ENCODE data around the gene FAM98A.

The FAM98A gene

GRCh38 chr2:33614190-33614589 lies 15.1 kb upstream of the FAM98A start:
- Histone ChIP-seq H3K27ac (ENCODE audit: low read depth, low read length) (no peak overlapping the region), H3K4me1 (ENCODE audit: control insufficient read depth, insufficient read depth, low read length) (no peaks in the 10 kb centered on the region), H3K27me3 (ENCODE audit: control insufficient read depth, insufficient read depth, low read length) (no peaks in the 10 kb centered on the region), H3K9ac (ENCODE audit: low read length) (no peak overlapping the region), H3K36me3 (ENCODE audit: control insufficient read depth, insufficient read depth, low read length) (no peaks in the 10 kb centered on the region), H3K4me3 (ENCODE audit: low read length) (no peak overlapping the region)

- Histone ChIP-seq H3K36me3 (ENCODE audit: control insufficient read depth, insufficient read depth, low read length) (no peaks in the 10 kb centered on the region), H3K4me3 (ENCODE audit: low read length) (no peak overlapping the region), H3K27ac (ENCODE audit: low read depth, low read length) (no peak overlapping the region), H3K27me3 (ENCODE audit: control insufficient read depth, insufficient read depth, low read length) (no peaks in the 10 kb centered on the region), H3K9ac (ENCODE audit: low read length) (no peak overlapping the region), H3K4me1 (ENCODE audit: control insufficient read depth, insufficient read depth, low read length) (peaks cover 3% of the 10 kb centered on the region)
Measured at GRCh38 chr2:33607905-33608304, 8.8 kb upstream of the FAM98A start.

GRCh38 chr2:33607251-33607721 lies 8.2 kb upstream of the FAM98A start:
- Histone ChIP-seq H3K4me3 (ENCODE audit: low read length) (no peak overlapping the region), H3K27me3 (ENCODE audit: control insufficient read depth, insufficient read depth, low read length) (no peaks in the 10 kb centered on the region), H3K9ac (ENCODE audit: low read length) (no peak overlapping the region), H3K27ac (ENCODE audit: low read depth, low read length) (no peak overlapping the region), H3K4me1 (ENCODE audit: control insufficient read depth, insufficient read depth, low read length) (peaks cover 3% of the 10 kb centered on the region), H3K36me3 (ENCODE audit: control insufficient read depth, insufficient read depth, low read length) (no peaks in the 10 kb centered on the region)

GRCh38 chr2:33606622-33607021 lies 7.5 kb upstream of the FAM98A start:
- H3K36me3 ChIP-seq (ENCODE audit: control insufficient read depth, insufficient read depth, low read length) = no peaks in the 10 kb centered on the region
- H3K9ac ChIP-seq (ENCODE audit: low read length) = no peak overlapping the region
- H3K27me3 ChIP-seq (ENCODE audit: control insufficient read depth, insufficient read depth, low read length) = no peaks in the 10 kb centered on the region
- H3K4me3 ChIP-seq (ENCODE audit: low read length) = no peak overlapping the region
- H3K27ac ChIP-seq (ENCODE audit: low read depth, low read length) = no peak overlapping the region
- peaks cover 3% of the 10 kb centered on the region for H3K4me1 ChIP-seq (ENCODE audit: control insufficient read depth, insufficient read depth, low read length)

GRCh38 chr2:33606100-33606499 lies 7.0 kb upstream of the FAM98A start:
- no peak overlapping the region for H3K9ac ChIP-seq (ENCODE audit: low read length)
- H3K4me3 ChIP-seq (ENCODE audit: low read length) = no peak overlapping the region
- H3K27me3 ChIP-seq (ENCODE audit: control insufficient read depth, insufficient read depth, low read length) = no peaks in the 10 kb centered on the region
- H3K27ac ChIP-seq (ENCODE audit: low read depth, low read length) = no peak overlapping the region
- no peaks in the 10 kb centered on the region for H3K36me3 ChIP-seq (ENCODE audit: control insufficient read depth, insufficient read depth, low read length)
- peaks cover 3% of the 10 kb centered on the region for H3K4me1 ChIP-seq (ENCODE audit: control insufficient read depth, insufficient read depth, low read length)

- no peak overlapping the region for H3K4me3 ChIP-seq (ENCODE audit: low read length)
- H3K4me1 ChIP-seq (ENCODE audit: control insufficient read depth, insufficient read depth, low read length) = peaks cover 3% of the 10 kb centered on the region
- no peak overlapping the region for H3K9ac ChIP-seq (ENCODE audit: low read length)
- no peaks in the 10 kb centered on the region for H3K27me3 ChIP-seq (ENCODE audit: control insufficient read depth, insufficient read depth, low read length)
- H3K27ac ChIP-seq (ENCODE audit: low read depth, low read length) = no peak overlapping the region
- no peaks in the 10 kb centered on the region for H3K36me3 ChIP-seq (ENCODE audit: control insufficient read depth, insufficient read depth, low read length)
Measured at GRCh38 chr2:33605056-33605455, 6.0 kb upstream of the FAM98A start.

- H3K4me3 ChIP-seq (ENCODE audit: low read length) = no peak overlapping the region
- peaks cover 3% of the 10 kb centered on the region for H3K4me1 ChIP-seq (ENCODE audit: control insufficient read depth, insufficient read depth, low read length)
- no peaks in the 10 kb centered on the region for H3K36me3 ChIP-seq (ENCODE audit: control insufficient read depth, insufficient read depth, low read length)
- H3K27me3 ChIP-seq (ENCODE audit: control insufficient read depth, insufficient read depth, low read length) = no peaks in the 10 kb centered on the region
- H3K9ac ChIP-seq (ENCODE audit: low read length) = no peak overlapping the region
- no peak overlapping the region for H3K27ac ChIP-seq (ENCODE audit: low read depth, low read length)
Measured at GRCh38 chr2:33603416-33603815, 4.3 kb upstream of the FAM98A start.

- H3K9ac ChIP-seq (ENCODE audit: low read length) = no peak overlapping the region
- H3K4me1 ChIP-seq (ENCODE audit: control insufficient read depth, insufficient read depth, low read length) = no peaks in the 10 kb centered on the region
- no peaks in the 10 kb centered on the region for H3K27me3 ChIP-seq (ENCODE audit: control insufficient read depth, insufficient read depth, low read length)
- H3K4me3 ChIP-seq (ENCODE audit: low read length) = no peak overlapping the region
- no peak overlapping the region for H3K27ac ChIP-seq (ENCODE audit: low read depth, low read length)
- no peaks in the 10 kb centered on the region for H3K36me3 ChIP-seq (ENCODE audit: control insufficient read depth, insufficient read depth, low read length)
Measured at GRCh38 chr2:33602201-33602830, 3.2 kb upstream of the FAM98A start.

GRCh38 chr2:33599943-33600192 lies 769 bp upstream of the FAM98A start:
- Histone ChIP-seq H3K36me3 (ENCODE audit: control insufficient read depth, insufficient read depth, low read length) (no peaks in the 10 kb centered on the region), H3K4me1 (ENCODE audit: control insufficient read depth, insufficient read depth, low read length) (no peaks in the 10 kb centered on the region), H3K9ac (ENCODE audit: low read length) (no peak overlapping the region), H3K4me3 (ENCODE audit: low read length) (peak overlapping the region; percentile 78), H3K27me3 (ENCODE audit: control insufficient read depth, insufficient read depth, low read length) (no peaks in the 10 kb centered on the region), H3K27ac (ENCODE audit: low read depth, low read length) (peak overlapping the region; percentile 56)

GRCh38 chr2:33598561-33599174 lies 431 bp downstream of the FAM98A start:
- Histone ChIP-seq H3K27me3 (ENCODE audit: control insufficient read depth, insufficient read depth, low read length) (no peaks in the 10 kb centered on the region), H3K4me1 (ENCODE audit: control insufficient read depth, insufficient read depth, low read length) (no peaks in the 10 kb centered on the region), H3K27ac (ENCODE audit: low read depth, low read length) (peak overlapping the region; percentile 81), H3K4me3 (ENCODE audit: low read length) (peak overlapping the region; percentile 98), H3K36me3 (ENCODE audit: control insufficient read depth, insufficient read depth, low read length) (peaks cover 1% of the 10 kb centered on the region), H3K9ac (ENCODE audit: low read length) (peak overlapping the region; percentile 89)

GRCh38 chr2:33597026-33597425 lies 2.1 kb downstream of the FAM98A start:
- Histone ChIP-seq H3K9ac (ENCODE audit: low read length) (no peak overlapping the region), H3K4me3 (ENCODE audit: low read length) (no peak overlapping the region)

GRCh38 chr2:33595385-33595784 lies 3.7 kb downstream of the FAM98A start:
- Histone ChIP-seq H3K36me3 (ENCODE audit: control insufficient read depth, insufficient read depth, low read length) (peaks cover 5% of the 10 kb centered on the region), H3K4me1 (ENCODE audit: control insufficient read depth, insufficient read depth, low read length) (no peaks in the 10 kb centered on the region), H3K27ac (ENCODE audit: low read depth, low read length) (no peak overlapping the region), H3K9ac (ENCODE audit: low read length) (no peak overlapping the region), H3K4me3 (ENCODE audit: low read length) (no peak overlapping the region), H3K27me3 (ENCODE audit: control insufficient read depth, insufficient read depth, low read length) (no peaks in the 10 kb centered on the region)

More at GRCh38 chr2:33597026-33597425, 2.1 kb downstream of the FAM98A start:
- Histone ChIP-seq H3K27me3 (ENCODE audit: control insufficient read depth, insufficient read depth, low read length) (no peaks in the 10 kb centered on the region), H3K27ac (ENCODE audit: low read depth, low read length) (no peak overlapping the region), H3K4me1 (ENCODE audit: control insufficient read depth, insufficient read depth, low read length) (no peaks in the 10 kb centered on the region), H3K36me3 (ENCODE audit: control insufficient read depth, insufficient read depth, low read length) (peaks cover 5% of the 10 kb centered on the region)

- H3K9ac ChIP-seq (ENCODE audit: low read length) = no peak overlapping the region
- H3K27me3 ChIP-seq (ENCODE audit: control insufficient read depth, insufficient read depth, low read length) = no peaks in the 10 kb centered on the region
- peaks cover 15% of the 10 kb centered on the region for H3K4me1 ChIP-seq (ENCODE audit: control insufficient read depth, insufficient read depth, low read length)
- no peak overlapping the region for H3K27ac ChIP-seq (ENCODE audit: low read depth, low read length)
- H3K36me3 ChIP-seq (ENCODE audit: control insufficient read depth, insufficient read depth, low read length) = peaks cover 15% of the 10 kb centered on the region
- H3K4me3 ChIP-seq (ENCODE audit: low read length) = no peak overlapping the region
Measured at GRCh38 chr2:33589444-33589843, 9.7 kb downstream of the FAM98A start.
